Neuronal stem cell (in vitro differentiated cells): ENCODE measurements around the gene TOMM22.

Source experiments
- DNase-seq: peaks from one replicate; pipeline ENCODE4 v3.0.0-alpha.2; 2013; ENCODE audit warnings: low spot score
- H2AFZ ChIP-seq: one replicate; pipeline ENCODE4 v1.6.1; 2013; ENCODE audit warnings: mild to moderate bottlenecking, low read length, inconsistent platforms
- H2AK5ac ChIP-seq: 2 replicates; pipeline ENCODE4 v1.6.1; 2013; ENCODE audit warnings: low read depth, mild to moderate bottlenecking, inconsistent platforms, low read length, moderate library complexity, mixed read lengths
- H2BK120ac ChIP-seq: 2 replicates; pipeline ENCODE4 v1.6.1; 2013; ENCODE audit warnings: low read depth, mild to moderate bottlenecking, inconsistent platforms, low read length, moderate library complexity, mixed read lengths
- H2BK12ac ChIP-seq: one replicate; pipeline ENCODE4 v1.6.1; 2013; ENCODE audit warnings: low read length, inconsistent platforms
- H2BK15ac ChIP-seq: 2 replicates; pipeline ENCODE4 v1.6.1; 2013; ENCODE audit warnings: mild to moderate bottlenecking, low read length, inconsistent platforms, mixed read lengths
- H2BK5ac ChIP-seq: one replicate; pipeline ENCODE4 v1.6.1; 2013; ENCODE audit warnings: inconsistent platforms, mild to moderate bottlenecking, low read length, moderate library complexity
- H3K14ac ChIP-seq: one replicate; pipeline ENCODE4 v1.6.1; 2013; ENCODE audit warnings: low read length, inconsistent platforms
- H3K18ac ChIP-seq: 2 replicates; pipeline ENCODE4 v1.6.1; 2013; ENCODE audit warnings: low read length, inconsistent platforms
- H3K23ac ChIP-seq: 2 replicates; pipeline ENCODE4 v1.6.1; 2013; ENCODE audit warnings: low read depth, mild to moderate bottlenecking, mixed read lengths, low read length, inconsistent platforms; ENCODE audit not compliant: poor library complexity
- H3K27ac ChIP-seq: replicated peaks from 3 replicates; pipeline ENCODE4 v1.5.1; 2013; ENCODE audit warnings: low read length, inconsistent platforms
- H3K27me3 ChIP-seq, 3 experiments: 2 replicates each; pipeline ENCODE4 v1.6.1; 2013; ENCODE audit warnings: low read length in 3 of 3, mild to moderate bottlenecking in 2 of 3, inconsistent platforms in 1 of 3, low read depth in 1 of 3, mixed read lengths in 1 of 3, moderate library complexity in 1 of 3; ENCODE audit not compliant: control insufficient read depth in 3 of 3, insufficient read depth in 3 of 3
- H3K36me3 ChIP-seq, 2 donors: replicated peaks in 1 of 2; 2 replicates each; pipeline ENCODE4 v1.6.1; 2013; ENCODE audit warnings: low read length in 2 of 2; ENCODE audit not compliant: control insufficient read depth in 2 of 2, insufficient read depth in 2 of 2
- H3K4ac ChIP-seq: 2 replicates; pipeline ENCODE4 v1.6.1; 2013; ENCODE audit warnings: inconsistent platforms, mild to moderate bottlenecking, low read length, moderate library complexity
- H3K4me1 ChIP-seq, 2 donors: 1 replicate in 1 of 2; 2 replicates in 1 of 2; pipeline ENCODE4 v1.6.1; 2013; ENCODE audit warnings: low read length in 2 of 2, low read depth in 1 of 2; ENCODE audit not compliant: control insufficient read depth in 2 of 2, insufficient read depth in 1 of 2
- H3K4me2 ChIP-seq: one replicate; pipeline ENCODE4 v1.6.1; 2013; ENCODE audit warnings: mild to moderate bottlenecking, low read length, inconsistent platforms; ENCODE audit not compliant: insufficient read depth, poor library complexity, severe bottlenecking
- H3K4me3 ChIP-seq, 2 donors: 2 replicates each; pipeline ENCODE4 v1.5.1; 2013; ENCODE audit warnings: low read length in 2 of 2, mild to moderate bottlenecking in 2 of 2, inconsistent platforms in 1 of 2, moderate library complexity in 1 of 2
- H3K79me1 ChIP-seq: one replicate; pipeline ENCODE4 v1.6.1; 2013; ENCODE audit warnings: low read depth, mild to moderate bottlenecking, inconsistent platforms, low read length, moderate library complexity
- H3K9ac ChIP-seq: one replicate; pipeline ENCODE4 v1.6.1; 2013; ENCODE audit warnings: mild to moderate bottlenecking, low read depth, low read length, inconsistent platforms; ENCODE audit not compliant: poor library complexity
- H3K9me3 ChIP-seq, 2 donors: replicated peaks in 1 of 2; 2 replicates each; pipeline versions ENCODE3 to v1.6.1; 2013; ENCODE audit warnings: low read length in 2 of 2, mild to moderate bottlenecking in 2 of 2, inconsistent platforms in 1 of 2, low read depth in 1 of 2, mixed read lengths in 1 of 2, moderate library complexity in 1 of 2; ENCODE audit not compliant: control insufficient read depth in 2 of 2, insufficient read depth in 1 of 2
- H4K8ac ChIP-seq: one replicate; pipeline ENCODE4 v1.6.1; 2013; ENCODE audit warnings: low read depth, mild to moderate bottlenecking, inconsistent platforms, low read length, moderate library complexity
- H4K91ac ChIP-seq: one replicate; pipeline ENCODE4 v1.6.1; 2013; ENCODE audit warnings: low read length, low read depth, mild to moderate bottlenecking, inconsistent platforms; ENCODE audit not compliant: poor library complexity
- WGBS, 2 donors: extraction: QIAGEN DNeasy Blood & Tissue Kit; methylation state at CpG; one replicate each; pipeline ENCODE4 v1.1.7; 2013; ENCODE audit warnings: missing lambda C conversion rate in 2 of 2, mixed read lengths in 1 of 2; ENCODE audit not compliant: insufficient read length in 2 of 2, insufficient replicate concordance in 1 of 2; ENCODE audit errors: extremely low coverage in 2 of 2; 5-methylcytosine and 5-hydroxymethylcytosine counted together

The TOMM22 gene

GRCh38 chr22:38733724-38734381, 52.1 kb downstream of the TOMM22 start:
- Histone ChIP-seq H3K36me3 (peaks cover 63 to 100% of the 10 kb centered on the region in 2 donors), H2BK15ac (no peak overlapping the region), H3K4me3 (no peak overlapping the region), H2BK5ac (peak overlapping the region; percentile 4), H3K9me3 (no peaks in the 10 kb centered on the region), H3K4me2 (no peak overlapping the region), H3K27ac (no peak overlapping the region), H3K23ac (no peak overlapping the region), H3K79me1 (no peaks in the 10 kb centered on the region), H3K27me3 (no peaks in the 10 kb centered on the region), H4K91ac (no peak overlapping the region), H3K4ac (no peak overlapping the region), H2BK120ac (no peak overlapping the region), H2AK5ac (peak overlapping the region; percentile 47), H2AFZ (no peak overlapping the region), H2BK12ac (no peak overlapping the region), H3K18ac (peak overlapping the region; percentile 19), H3K4me1 (no peaks in the 10 kb centered on the region), H3K9ac (no peak overlapping the region), H3K14ac (no peak overlapping the region), H4K8ac (no peak overlapping the region)
- no peak for DNase-seq
- no CpG with 5 or more reads among the region's 8 CpGs for WGBS, 2 donors

GRCh38 chr22:38734421-38735100, 52.8 kb downstream of the TOMM22 start:
- H3K9ac ChIP-seq = no peak overlapping the region
- no peak overlapping the region for H3K27ac ChIP-seq
- H3K4me3 ChIP-seq = no peak overlapping the region
- H2BK15ac ChIP-seq = no peak overlapping the region
- H3K4me2 ChIP-seq = no peak overlapping the region
- H2AK5ac ChIP-seq = no peak overlapping the region
- no peak overlapping the region for H2BK5ac ChIP-seq
- H3K18ac ChIP-seq = no peak overlapping the region
- no peaks in the 10 kb centered on the region for H3K9me3 ChIP-seq
- H3K4ac ChIP-seq = no peak overlapping the region
- H2AFZ ChIP-seq = no peak overlapping the region
- peaks cover 63 to 100% of the 10 kb centered on the region in 2 donors for H3K36me3 ChIP-seq
- no peak overlapping the region for H3K14ac ChIP-seq
- no peak for DNase-seq
- no CpG with 5 or more reads among the region's 13 CpGs for WGBS, 2 donors
- H3K4me1 ChIP-seq = no peaks in the 10 kb centered on the region
- H4K8ac ChIP-seq = no peak overlapping the region
- H4K91ac ChIP-seq = no peak overlapping the region
- H2BK120ac ChIP-seq = no peak overlapping the region
- no peaks in the 10 kb centered on the region for H3K27me3 ChIP-seq
- H2BK12ac ChIP-seq = no peak overlapping the region
- H3K23ac ChIP-seq = no peak overlapping the region
- no peaks in the 10 kb centered on the region for H3K79me1 ChIP-seq
